ENCODE results near the gene ZNF629.

Gene ZNF629

DNA sequence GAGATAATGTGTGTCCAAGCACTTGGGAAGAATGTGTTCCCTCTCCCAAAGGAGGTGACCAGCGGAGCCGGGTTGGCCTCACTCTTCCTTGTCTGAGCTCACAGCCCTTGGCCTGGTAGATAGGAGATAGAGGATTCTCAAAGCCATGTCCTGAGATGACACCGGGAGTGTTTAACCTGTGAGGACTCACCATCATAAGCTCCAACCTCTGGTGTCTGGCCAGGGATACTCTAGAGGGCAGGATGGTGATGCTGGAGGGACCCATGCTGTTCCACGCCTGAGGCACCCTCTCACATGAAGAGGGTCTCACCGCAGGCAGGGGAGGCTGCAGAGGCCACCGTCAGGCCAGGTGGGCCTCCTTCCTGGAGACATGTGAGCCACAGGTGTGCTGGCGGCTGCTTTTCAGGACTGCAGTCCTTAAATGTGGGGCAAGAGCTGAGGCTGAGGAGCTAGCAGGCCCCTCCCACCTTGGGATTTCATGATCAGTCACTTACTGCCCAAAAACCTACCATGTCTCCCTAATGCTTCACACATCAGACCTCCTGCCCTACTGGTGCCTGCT lies 6.6 kb upstream of the ZNF629 start:
- no peak for TF ChIP-seq FOXP2 (optimal IDR thresholded peaks at IDR 0.05; ENCODE audit: control extremely low read depth, extremely low read length, insufficient read depth)
- TF ChIP-seq EZH2 (IDR thresholded peaks at IDR 0.05) = no peak
- no peak for TF ChIP-seq POLR2AphosphoS5 (IDR thresholded peaks at IDR 0.05; ENCODE audit: borderline replicate concordance, low read depth, low read length)
- no peak for DNase-seq (ENCODE audit: low read depth, low spot score)
- no peak overlapping the region for H3K27ac ChIP-seq
- H3K9me3 ChIP-seq (ENCODE audit: low read depth, low read length) = no peaks in the 10 kb centered on the region
- H3K9ac ChIP-seq (ENCODE audit: insufficient read length) = no peak overlapping the region
- no peak overlapping the region for H3K4me3 ChIP-seq
- no peaks in the 10 kb centered on the region for H3K36me3 ChIP-seq (ENCODE audit: insufficient read depth, low read length)

DNA sequence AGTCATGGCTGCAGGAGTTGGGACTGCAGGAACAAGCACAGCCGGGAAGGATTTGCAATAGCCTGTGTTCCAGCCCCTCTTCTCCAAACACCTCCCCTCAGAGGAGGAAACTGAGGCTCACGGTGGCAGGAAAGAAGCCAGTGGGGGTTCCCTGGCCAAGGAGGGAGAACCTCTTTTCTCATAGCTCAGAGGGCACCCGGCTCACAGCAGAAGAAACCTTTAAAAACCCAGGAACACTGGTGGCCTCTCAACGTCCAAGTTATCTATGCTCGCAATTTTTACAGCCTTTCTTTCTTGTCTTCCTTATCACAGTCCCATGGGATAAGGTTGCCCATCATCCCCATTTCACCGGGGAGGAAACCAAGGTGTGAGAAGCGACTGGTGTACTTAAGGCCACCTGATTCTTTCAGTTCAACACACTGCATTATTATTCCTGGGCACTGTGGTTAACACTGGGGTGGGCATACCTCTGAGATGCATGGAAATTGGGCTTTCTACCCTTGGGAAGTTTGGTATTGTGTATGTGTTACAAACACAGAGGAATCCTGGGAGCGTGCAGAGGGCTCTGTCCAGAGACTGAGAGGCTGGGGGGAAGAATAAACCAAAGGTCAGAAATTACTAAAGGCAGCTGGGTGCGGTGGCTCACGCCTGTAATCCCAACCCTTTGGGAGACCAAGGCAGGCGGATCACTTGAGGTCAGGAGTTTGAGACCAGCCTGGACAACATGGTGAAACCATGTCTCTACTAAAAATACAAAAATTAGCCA lies 791 bp upstream of the ZNF629 start:
- Histone ChIP-seq H3K27ac (peak overlapping the region; percentile 83; the same call in 1 of the 2 replicates), H3K36me3 (ENCODE audit: insufficient read depth, low read length) (peaks cover 6% of the 10 kb centered on the region; the same call in 1 of the 2 replicates), H3K9ac (ENCODE audit: insufficient read length) (peak overlapping the region; percentile 94), H3K9me3 (ENCODE audit: low read depth, low read length) (no peaks in the 10 kb centered on the region), H3K4me3 (peak overlapping the region; percentile 90)
- TF ChIP-seq FOXP2 (optimal IDR thresholded peaks at IDR 0.05; ENCODE audit: control extremely low read depth, extremely low read length, insufficient read depth) (no peak), POLR2AphosphoS5 (IDR thresholded peaks at IDR 0.05; ENCODE audit: borderline replicate concordance, low read depth, low read length) (no peak), EZH2 (IDR thresholded peaks at IDR 0.05) (no peak)
- no peak for DNase-seq (ENCODE audit: low read depth, low spot score)

DNA sequence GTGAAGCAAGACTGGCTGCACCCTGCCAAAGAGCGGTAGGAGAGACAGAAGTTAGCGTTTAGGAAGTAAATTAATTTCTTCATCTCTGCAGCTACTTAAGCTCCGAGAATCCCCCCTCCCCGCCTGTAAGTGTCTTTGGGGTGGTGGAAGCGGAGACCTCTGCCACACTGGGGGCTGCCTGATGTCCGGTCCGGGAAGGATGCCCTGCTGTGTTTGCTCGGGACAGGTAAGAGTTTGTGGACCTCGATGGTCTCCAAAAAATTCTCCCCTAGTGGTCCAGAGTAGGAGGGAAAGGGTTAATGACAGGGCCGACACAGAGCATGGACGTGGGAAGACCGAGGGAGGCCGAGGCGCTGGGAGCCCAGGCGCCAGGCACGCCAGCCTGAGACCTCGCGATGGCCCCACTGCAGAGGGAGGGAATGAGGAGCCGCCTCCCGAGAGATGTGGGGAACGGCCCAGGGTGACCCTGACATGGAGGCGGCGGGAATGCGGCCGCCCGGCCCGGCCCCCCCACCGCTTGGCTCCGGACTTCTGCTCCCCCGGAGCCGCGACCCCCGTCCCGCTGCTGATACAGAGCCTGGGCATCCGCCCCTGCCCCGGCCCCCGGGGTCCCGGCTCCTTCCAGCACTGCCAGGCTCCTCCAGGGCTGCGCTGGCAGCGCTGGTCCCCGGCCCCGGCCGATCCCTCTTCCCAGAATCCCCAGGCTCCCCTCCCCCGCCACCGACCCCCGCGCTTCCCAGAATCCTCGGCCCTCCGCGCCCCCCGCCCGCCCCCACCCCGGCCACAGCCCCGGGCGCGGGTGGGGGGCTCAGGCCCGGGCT lies 680 bp downstream of the ZNF629 start:
- H3K27ac ChIP-seq = peak overlapping the region; percentile 83; the same call in 1 of the 2 replicates

DNA sequence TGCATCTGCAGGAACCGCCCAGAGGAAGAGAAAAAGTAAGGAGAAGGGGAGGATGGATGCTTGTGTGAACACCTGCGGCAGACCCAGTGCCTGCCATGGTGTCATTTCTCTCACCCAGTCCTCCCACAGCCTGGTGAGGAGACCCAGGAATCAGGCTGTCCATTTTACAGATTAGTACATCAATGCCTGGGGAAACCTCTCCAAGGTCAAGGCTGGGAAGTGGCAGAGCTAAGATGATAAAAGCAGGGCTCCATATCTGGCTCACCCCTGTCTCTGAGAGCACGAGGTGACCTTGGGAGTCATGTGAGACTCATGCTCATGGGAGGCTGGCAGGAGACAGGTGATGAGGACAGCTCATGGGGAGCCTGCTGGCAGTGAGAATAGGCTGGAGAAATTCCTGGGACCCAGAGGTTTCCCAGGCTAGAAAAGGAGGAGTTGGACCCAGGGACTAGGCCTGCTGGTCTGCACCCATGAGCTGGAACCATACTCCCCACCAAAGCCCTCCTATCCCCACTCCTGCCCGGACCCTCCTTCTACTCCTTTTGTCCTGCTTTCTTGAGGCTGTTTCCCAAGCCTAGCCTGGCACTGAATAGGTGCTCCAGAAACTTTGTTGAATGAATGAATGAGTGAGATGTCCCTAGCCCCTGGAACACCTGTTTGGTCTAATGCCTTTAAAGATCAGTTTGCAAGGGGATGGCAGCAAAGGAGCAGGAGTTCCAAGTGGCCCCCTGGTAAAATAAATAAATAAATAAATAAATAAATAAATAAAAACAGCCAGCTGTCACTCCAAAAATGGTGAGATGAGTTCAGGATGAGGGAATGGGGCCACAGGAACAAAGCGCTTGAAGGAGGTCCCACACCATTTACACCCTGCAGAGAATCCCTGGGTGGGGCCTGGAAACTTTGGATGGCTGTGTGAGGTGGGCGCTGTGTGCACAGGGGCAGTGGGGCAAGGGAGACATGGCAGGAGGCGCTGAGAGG lies 1.6 kb downstream of the ZNF629 start:
- H3K9me3 ChIP-seq (ENCODE audit: low read depth, low read length) = no peaks in the 10 kb centered on the region
- peak overlapping the region; percentile 94 for H3K9ac ChIP-seq (ENCODE audit: insufficient read length)
- H3K27ac ChIP-seq = no peak overlapping the region
- no peak for TF ChIP-seq FOXP2 (optimal IDR thresholded peaks at IDR 0.05; ENCODE audit: control extremely low read depth, extremely low read length, insufficient read depth)
- no peak for TF ChIP-seq EZH2 (IDR thresholded peaks at IDR 0.05)
- TF ChIP-seq POLR2AphosphoS5 (IDR thresholded peaks at IDR 0.05; ENCODE audit: borderline replicate concordance, low read depth, low read length) = no peak
- no peak for DNase-seq (ENCODE audit: low read depth, low spot score)
- peak overlapping the region; percentile 90 for H3K4me3 ChIP-seq
- peaks cover 11% of the 10 kb centered on the region; the same call in 1 of the 2 replicates for H3K36me3 ChIP-seq (ENCODE audit: insufficient read depth, low read length)

More for the DNA sequence above, 680 bp downstream of the ZNF629 start:
- no peak for TF ChIP-seq FOXP2 (optimal IDR thresholded peaks at IDR 0.05; ENCODE audit: control extremely low read depth, extremely low read length, insufficient read depth)
- TF ChIP-seq POLR2AphosphoS5 (IDR thresholded peaks at IDR 0.05; ENCODE audit: borderline replicate concordance, low read depth, low read length) = no peak
- no peak for TF ChIP-seq EZH2 (IDR thresholded peaks at IDR 0.05)
- H3K36me3 ChIP-seq (ENCODE audit: insufficient read depth, low read length) = peaks cover 11% of the 10 kb centered on the region; the same call in 1 of the 2 replicates
- H3K4me3 ChIP-seq = peak overlapping the region; percentile 90
- peak overlapping the region; percentile 94 for H3K9ac ChIP-seq (ENCODE audit: insufficient read length)
- DNase-seq (ENCODE audit: low read depth, low spot score) = no peak
- no peaks in the 10 kb centered on the region for H3K9me3 ChIP-seq (ENCODE audit: low read depth, low read length)

DNA sequence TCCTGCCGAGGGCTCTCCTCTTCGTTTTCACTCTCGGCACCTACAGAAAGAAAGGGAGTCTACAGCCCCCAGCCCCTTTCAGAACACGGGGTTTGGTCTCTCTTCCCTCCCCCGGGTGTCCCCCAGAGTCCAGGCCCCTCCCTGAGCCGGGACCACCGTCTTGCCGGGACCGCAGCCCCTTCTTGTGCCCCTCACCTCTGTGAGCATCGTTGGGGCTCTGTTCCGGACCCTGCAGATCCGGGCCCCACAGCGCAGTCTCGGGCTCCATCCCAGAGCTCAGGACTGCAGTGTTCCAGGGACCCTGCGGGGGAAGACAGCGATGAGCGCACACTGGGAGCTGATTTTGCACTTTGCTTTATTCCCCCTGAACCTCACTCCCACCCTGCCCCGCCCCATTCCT lies 2.8 kb downstream of the ZNF629 start:
- H3K4me3 ChIP-seq = no peak overlapping the region
- H3K27ac ChIP-seq = no peak overlapping the region
- no peak overlapping the region for H3K9ac ChIP-seq (ENCODE audit: insufficient read length)
- no peak for TF ChIP-seq EZH2 (IDR thresholded peaks at IDR 0.05)
- no peak for TF ChIP-seq POLR2AphosphoS5 (IDR thresholded peaks at IDR 0.05; ENCODE audit: borderline replicate concordance, low read depth, low read length)
- TF ChIP-seq FOXP2 (optimal IDR thresholded peaks at IDR 0.05; ENCODE audit: control extremely low read depth, extremely low read length, insufficient read depth) = no peak
- H3K9me3 ChIP-seq (ENCODE audit: low read depth, low read length) = no peaks in the 10 kb centered on the region
- DNase-seq (ENCODE audit: low read depth, low spot score) = no peak
- peaks cover 11% of the 10 kb centered on the region; the same call in 1 of the 2 replicates for H3K36me3 ChIP-seq (ENCODE audit: insufficient read depth, low read length)

DNA sequence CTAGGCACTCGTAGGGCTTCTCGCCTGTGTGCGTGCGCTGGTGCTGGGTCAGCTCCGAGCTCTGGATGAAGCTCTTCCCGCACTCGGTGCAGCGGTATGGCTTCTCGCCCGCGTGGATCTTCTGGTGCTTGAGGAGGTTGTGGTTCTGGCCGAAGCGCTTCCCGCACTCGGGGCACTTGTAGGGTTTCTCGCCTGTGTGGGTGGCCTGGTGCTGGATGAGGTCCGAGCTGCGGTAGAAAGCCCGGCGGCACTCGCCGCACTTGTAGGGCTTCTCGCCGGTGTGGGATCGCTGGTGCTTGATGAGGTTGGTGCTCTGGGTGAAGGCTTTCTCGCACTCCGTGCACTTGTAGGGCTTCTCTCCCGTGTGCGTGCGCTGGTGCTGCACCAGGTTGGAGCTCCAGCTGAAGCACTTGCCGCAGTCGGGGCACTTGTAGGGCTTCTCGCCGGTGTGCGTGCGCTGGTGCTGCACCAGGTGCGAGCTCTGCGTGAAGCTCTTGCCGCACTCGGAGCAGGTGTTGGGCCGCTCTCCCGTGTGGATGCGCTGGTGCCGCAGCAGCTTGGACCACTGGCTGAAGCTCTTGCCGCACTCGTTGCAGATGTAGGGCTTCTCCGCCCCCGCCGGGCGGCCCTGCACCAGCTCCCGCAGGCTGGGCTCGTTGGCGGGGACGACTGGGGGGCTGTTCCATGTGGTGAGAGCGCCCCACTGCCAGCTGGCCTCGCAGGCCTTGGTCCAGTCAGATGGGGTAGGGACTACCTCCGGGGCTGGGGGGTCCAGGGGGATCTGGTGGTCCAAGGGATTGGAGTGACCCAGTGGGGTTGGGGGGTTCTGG lies 3.5 kb downstream of the ZNF629 start:
- no peak for TF ChIP-seq EZH2 (IDR thresholded peaks at IDR 0.05)
- TF ChIP-seq POLR2AphosphoS5 (IDR thresholded peaks at IDR 0.05; ENCODE audit: borderline replicate concordance, low read depth, low read length) = no peak
- TF ChIP-seq FOXP2 (optimal IDR thresholded peaks at IDR 0.05; ENCODE audit: control extremely low read depth, extremely low read length, insufficient read depth) = no peak
- Histone ChIP-seq H3K9ac (ENCODE audit: insufficient read length) (no peak overlapping the region), H3K4me3 (no peak overlapping the region), H3K36me3 (ENCODE audit: insufficient read depth, low read length) (peaks cover 11% of the 10 kb centered on the region; the same call in 1 of the 2 replicates), H3K27ac (no peak overlapping the region), H3K9me3 (ENCODE audit: low read depth, low read length) (no peaks in the 10 kb centered on the region)
- DNase-seq (ENCODE audit: low read depth, low spot score) = no peak
